Measurements from ENCODE around the gene FOCAD. TPM values are rescaled to one million over a fixed set of nuclear protein-coding genes. Genes with fewer than 3 reads are reported as not detected.

FOCAD gene
- total RNA-seq, 1 experiment from 2014 or later = 40.7 TPM

- DNase-seq (ENCODE audit: low read depth, low spot score) = no peak
- H2AFZ ChIP-seq (ENCODE audit: low read depth, low read length, poor library complexity, severe bottlenecking) = no peak overlapping the region
- peak overlapping the region; percentile 48 to 62 for H3K4me3 ChIP-seq (replicated peaks in 1 of 2; ENCODE audit: low read depth in 1 of 2, low read length in 2 of 2)
- H3K9me3 ChIP-seq (ENCODE audit: control insufficient read depth in 1 of 2, insufficient read depth in 1 of 2, low read depth in 1 of 2, low read length in 2 of 2) = no peaks in the 10 kb centered on the region
- peak overlapping the region; percentile 80 for H3K4me2 ChIP-seq (ENCODE audit: low read length)
- no TSS peak for BruUV-seq (replicated peaks)
- CTCF ChIA-PET = interaction anchor here (1.2 kb wide), 1 partner anchor 10 kb away, joined by 3 read pairs; no protein-coding TSS in a partner anchor
- H3K4me1 ChIP-seq (ENCODE audit: control insufficient read depth in 1 of 2, insufficient read depth in 2 of 2, low read length in 2 of 2) = peaks cover 0 to 11% of the 10 kb centered on the region in 2 experiments; a peak in 1 of 4 replicates
- 0 out of 2 replicates have a peak, but pooled peaks cover 3% of the 10 kb centered on the region for H3K79me2 ChIP-seq (ENCODE audit: insufficient read depth, low read length)
- intact Hi-C loops (cut with micrococcal nuclease) = no loop called here
- no peak for ATAC-seq
- H4K20me1 ChIP-seq (ENCODE audit: insufficient read depth) = no peaks in the 10 kb centered on the region
- H3K36me3 ChIP-seq (ENCODE audit: control insufficient read depth in 1 of 2, insufficient read depth in 2 of 2, low read length in 2 of 2) = no peaks in the 10 kb centered on the region
- POLR2A ChIA-PET = interaction anchor here (0.6 to 1.2 kb wide), 4 partner anchors 25 to 528 kb away, joined by 3 to 12 read pairs (median 4); partner anchors contain the start of gene FOCAD
- no peak overlapping the region for H3K27ac ChIP-seq (ENCODE audit: low read depth, low read length)
- H3K9ac ChIP-seq (ENCODE audit: low read length) = no peak overlapping the region
- TF ChIP-seq ATF3 (IDR thresholded peaks at IDR 0.05) (no peak), YY1 (IDR thresholded peaks at IDR 0.05; ENCODE audit: extremely low read depth, insufficient replicate concordance, low read depth, low read length) (no peak), TCF7L2 (IDR thresholded peaks at IDR 0.05; ENCODE audit: borderline replicate concordance, extremely low read depth, insufficient read depth, insufficient read length) (no peak), ZFX (IDR thresholded peaks at IDR 0.05) (no peak), EGR1 (IDR thresholded peaks at IDR 0.05; ENCODE audit: low read depth) (no peak), ELF1 (IDR thresholded peaks at IDR 0.05; ENCODE audit: borderline replicate concordance, low read depth) (no peak), ZNF274 (IDR thresholded peaks at IDR 0.05; ENCODE audit: low read depth, low read length) (no peak), CEBPB (IDR thresholded peaks at IDR 0.05; ENCODE audit: low read depth) (no peak), REST (IDR thresholded peaks at IDR 0.05; ENCODE audit: low read depth) (no peak), EZH2 (IDR thresholded peaks at IDR 0.05) (no peak)
- TF ChIP-seq, protein P1, sequence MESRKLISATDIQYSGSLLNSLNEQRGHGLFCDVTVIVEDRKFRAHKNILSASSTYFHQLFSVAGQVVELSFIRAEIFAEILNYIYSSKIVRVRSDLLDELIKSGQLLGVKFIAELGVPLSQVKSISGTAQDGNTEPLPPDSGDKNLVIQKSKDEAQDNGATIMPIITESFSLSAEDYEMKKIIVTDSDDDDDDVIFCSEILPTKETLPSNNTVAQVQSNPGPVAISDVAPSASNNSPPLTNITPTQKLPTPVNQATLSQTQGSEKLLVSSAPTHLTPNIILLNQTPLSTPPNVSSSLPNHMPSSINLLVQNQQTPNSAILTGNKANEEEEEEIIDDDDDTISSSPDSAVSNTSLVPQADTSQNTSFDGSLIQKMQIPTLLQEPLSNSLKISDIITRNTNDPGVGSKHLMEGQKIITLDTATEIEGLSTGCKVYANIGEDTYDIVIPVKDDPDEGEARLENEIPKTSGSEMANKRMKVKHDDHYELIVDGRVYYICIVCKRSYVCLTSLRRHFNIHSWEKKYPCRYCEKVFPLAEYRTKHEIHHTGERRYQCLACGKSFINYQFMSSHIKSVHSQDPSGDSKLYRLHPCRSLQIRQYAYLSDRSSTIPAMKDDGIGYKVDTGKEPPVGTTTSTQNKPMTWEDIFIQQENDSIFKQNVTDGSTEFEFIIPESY (IDR thresholded peaks at IDR 0.05; ENCODE audit: extremely low read depth, insufficient replicate concordance, low read length) = no peak
- TF ChIP-seq, protein P2, sequence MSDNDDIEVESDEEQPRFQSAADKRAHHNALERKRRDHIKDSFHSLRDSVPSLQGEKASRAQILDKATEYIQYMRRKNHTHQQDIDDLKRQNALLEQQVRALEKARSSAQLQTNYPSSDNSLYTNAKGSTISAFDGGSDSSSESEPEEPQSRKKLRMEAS (IDR thresholded peaks at IDR 0.05) = no peak
- H3K27me3 ChIP-seq (ENCODE audit: insufficient read depth, low read length) = no peaks in the 10 kb centered on the region
- H3K9me2 ChIP-seq (ENCODE audit: insufficient read depth) = peaks cover 3% of the 10 kb centered on the region; the same call in 1 of the 2 replicates
- RAD21 ChIA-PET (ENCODE audit: low non-redundant PET in 1 of 2, low total read pairs in 2 of 2, uncharacterized antibody in 2 of 2, unreplicated experiment in 2 of 2) = no interaction called here
These were observed 24.5 kb upstream of the FOCAD start for GRCh38 chr9:20659474-20659967.

Measured in HCT116 (cell line).